Endometrial microvascular endothelial cells (primary cell): ENCODE results near the gene RTN4RL1. TPM values are rescaled to one million over a fixed set of nuclear protein-coding genes. Genes with fewer than 3 reads are reported as not detected.
"Not testable (repeated sequence)": the region's sequence is repeated elsewhere in the genome, so short reads cannot be mapped to it uniquely, and the experiment has no call there.

Experiments
- in situ Hi-C: cut with HindIII; loops from 2 replicates; pipeline ENCODE4 v1.10.0; 2017; ENCODE audit warnings: low sequenced_read_pairs, low pct_unique_long_range_greater_than_20kb; ENCODE audit errors: inconsistent ontology term
- total RNA-seq: library from RNA; depleted of rRNA; stranded (reverse); fragments of >200 nt; gene quantifications from one replicate; pipeline ENCODE4 v1.2.3, GENCODE V29; 2015; ENCODE audit errors: inconsistent ontology term

The RTN4RL1 gene
- total RNA-seq, 1 donor from 2014 or later: not detected

DNA sequence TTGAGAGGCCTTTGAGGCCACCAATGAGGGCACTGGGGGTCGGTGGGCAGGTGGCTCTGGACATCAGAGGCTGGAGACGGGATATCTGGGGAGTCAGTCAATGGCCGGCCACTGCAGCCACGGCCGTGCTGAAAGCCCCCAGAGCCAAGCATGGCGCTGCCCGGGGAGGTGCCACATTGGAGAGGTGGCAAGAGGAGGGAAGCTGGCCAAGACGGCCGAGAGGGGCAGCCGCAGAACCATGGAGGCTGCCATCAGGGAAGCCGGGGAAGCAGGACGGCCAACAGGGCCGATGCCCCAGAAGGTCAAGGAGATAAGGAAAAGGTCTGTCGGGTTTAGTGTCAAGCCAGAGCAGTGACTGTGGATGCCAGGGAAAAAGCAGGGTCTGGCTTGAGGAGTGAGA is 9.8 kb downstream of the RTN4RL1 start:
- in situ Hi-C loops: no loop called here

DNA sequence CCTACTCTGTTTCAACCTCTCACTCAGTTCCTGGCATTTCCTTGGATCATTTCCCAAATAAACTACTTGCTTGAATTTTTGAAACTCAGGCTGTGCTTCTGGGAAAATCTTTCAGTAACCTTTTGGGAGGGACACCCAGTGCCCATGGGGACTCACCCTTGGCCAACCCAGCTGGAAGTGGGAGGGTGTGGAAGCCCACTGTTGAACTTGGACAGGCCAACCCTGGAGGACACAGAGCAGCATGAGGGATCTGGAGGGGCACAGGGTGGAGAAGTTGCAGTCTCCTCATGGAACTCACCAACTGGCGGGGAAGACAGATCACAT is 11.2 kb downstream of the RTN4RL1 start:
- in situ Hi-C loops: no loop called here

DNA sequence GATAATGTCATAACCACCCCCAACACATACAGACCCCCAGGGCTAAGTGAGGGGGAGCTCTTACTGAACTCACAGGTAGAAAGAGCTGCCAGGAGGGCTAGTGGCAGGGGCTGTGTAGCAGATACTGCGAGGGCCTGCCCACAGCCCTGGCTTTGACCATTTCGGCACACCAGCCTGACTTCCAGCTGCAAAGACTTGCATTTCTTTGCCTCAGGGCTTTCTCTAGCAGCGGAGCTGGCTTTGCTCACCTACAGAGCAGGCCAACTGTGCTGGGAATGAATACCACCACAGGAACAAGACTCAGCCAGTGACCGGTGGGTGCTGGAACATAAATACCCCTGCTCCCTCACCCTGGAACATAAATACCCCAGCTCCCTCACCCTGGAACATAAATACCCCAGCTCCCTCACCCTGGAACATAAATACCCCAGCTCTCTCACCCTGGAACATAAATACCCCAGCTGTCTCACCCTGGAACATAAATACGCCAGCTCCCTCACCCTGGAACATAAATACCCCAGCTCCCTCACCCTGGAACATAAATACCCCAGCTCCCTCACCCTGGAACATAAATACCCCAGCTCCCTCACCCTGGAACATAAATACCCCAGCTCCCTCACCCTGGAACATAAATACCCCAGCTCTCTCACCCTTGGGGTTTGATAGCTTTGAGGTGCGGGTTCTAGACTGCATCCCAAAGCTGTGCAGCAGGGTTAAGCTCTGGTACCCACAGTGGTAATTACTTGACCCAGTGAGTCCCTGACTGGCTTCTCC is 11.7 kb downstream of the RTN4RL1 start:
- in situ Hi-C loops: not testable (repeated sequence)

DNA sequence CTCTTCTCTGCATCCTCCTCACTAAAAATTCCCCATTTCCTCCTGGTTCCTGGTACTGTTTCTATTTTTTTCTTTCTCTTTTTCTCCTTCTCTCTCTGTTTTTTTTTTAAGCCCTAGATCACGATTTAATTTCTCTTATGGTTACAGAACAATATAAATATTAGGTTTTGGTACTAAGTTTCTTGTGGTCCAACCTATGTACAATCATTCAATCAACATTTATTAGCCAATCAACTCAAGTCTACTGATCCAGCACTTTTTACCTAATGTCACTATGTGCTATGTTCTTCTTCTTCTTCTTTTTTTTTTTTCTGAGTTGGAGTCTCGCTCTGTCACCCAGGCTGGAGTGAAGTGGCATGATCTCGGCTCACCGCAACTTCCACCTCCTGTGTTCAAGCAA is 12.6 kb downstream of the RTN4RL1 start:
- in situ Hi-C loops: no loop called here

DNA sequence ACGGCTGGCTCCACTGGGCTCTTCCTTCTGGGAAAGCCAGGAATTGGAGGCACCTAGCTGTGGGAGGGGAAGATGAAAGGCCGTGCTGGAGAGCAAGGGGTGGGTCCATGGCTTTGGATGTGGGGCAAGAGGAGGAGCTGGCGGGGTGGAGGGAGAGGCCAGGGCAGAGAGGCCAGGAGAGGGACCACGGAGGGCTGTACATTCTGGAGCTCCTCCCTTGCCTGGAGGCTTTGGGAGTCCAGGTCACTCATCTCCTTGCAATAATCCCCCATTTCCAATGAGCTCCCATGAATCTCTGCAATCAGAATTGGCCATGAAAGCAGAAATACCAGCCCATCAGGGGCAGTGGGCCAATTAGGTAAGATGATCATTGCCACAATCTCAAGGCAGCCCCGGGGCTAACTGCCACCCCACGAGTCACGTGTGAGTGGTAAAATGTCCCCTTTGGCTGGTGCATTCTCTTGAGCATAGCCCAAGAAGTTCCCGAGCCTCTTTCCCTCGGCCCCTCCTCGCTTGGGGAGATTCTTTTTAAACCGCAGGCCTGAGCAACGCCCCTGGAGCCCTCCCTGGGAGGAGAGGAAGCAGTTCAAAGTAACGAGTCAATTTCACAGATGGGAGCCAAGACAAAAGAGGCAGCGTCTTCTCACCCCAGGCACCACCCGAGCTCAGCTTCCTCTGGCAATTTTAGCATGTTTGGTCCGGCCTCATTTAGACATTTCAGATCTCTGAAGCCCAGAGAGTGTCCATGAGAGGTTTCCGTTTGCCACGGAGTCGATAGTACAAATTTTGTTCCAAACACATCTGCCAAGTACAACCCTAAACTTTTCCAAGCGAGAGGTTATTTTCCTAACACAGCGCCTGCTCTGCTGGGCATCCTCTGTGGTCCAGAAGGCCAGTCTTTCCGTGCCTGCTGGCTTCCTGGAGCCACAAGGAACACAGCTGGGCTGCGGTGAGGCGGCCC is 13.4 kb downstream of the RTN4RL1 start:
- in situ Hi-C loops: no loop called here

DNA sequence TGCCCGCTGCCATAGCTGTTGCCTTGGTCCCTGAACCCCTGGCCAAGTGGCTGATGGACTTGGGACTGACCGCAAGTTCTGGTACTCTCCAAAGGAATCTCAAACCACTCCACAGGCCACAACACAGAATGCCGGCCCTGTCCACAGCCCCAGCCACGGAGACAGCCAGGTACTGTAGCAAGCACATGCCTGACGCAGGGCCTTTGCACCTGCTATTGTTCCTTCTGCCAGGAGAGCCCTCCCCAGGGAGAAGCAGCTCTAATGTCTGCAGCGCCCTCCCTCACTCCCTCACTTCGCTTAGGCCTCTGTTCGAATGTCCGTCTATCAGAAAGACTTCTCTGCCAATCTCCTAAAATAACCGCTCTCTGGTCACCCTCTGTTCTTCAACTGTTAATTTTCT is 15.4 kb downstream of the RTN4RL1 start:
- in situ Hi-C loops: no loop called here

DNA sequence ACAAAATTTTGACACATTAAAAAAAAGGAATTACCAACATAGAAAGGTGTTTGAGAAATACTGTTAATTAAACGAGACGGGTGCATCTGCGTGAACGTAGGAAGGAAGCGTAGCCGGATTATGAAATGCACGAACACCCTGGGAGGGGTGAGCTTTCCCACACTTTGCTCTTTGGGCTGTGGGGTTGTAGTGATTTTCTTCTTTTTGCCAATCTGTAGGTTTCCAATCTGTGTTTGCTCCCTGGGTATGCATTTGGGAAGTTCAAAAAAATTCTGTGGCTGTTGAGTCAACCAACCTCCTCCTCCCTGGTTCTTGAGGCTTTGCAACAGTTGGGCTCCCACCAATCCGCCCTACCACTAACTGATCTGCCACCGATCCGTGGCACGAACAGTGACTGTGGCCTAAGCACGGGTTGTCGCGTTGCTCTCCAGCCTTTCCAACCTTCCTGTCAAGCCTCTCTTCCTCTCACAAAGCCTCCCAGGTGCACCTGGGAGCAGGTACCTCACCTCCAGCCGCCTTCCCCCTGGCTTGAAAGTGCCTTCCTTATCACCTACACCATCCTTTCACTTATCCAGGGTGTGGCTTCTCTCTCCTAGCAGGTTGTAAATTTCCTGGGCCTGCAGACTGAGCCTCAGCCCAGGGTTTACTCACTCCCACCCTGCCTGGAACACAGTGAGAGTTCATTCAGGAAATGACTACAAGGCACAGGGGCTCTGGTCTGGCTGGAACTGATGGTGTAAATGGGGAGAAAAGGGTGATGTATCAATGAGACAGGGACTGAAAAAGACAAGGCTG is 16.6 kb downstream of the RTN4RL1 start:
- in situ Hi-C loops: no loop called here

DNA sequence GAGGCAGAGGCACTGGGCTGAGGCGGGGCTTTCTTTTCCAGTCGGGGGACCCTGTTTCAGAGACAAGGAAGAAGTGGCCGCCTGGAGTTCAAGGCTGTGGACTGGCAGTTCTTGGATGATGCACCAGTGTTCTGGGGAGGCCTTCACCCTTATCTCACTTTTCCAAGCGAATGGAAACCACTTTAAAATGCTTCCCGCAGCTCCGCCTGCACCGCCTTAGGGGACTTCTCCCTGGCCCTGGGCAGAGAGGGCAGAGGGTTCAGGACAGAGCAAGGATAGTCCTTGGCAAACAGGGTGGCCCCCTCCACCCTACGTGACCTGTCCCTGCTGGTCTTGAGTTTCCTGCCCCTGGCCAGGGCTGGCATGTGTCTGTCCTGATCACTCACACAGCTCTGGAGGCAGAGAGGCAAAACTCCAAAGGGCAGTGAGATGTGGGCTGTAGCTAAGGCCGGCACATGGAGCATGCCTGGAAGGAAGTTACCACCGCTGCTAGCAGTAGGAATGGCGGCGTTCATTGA is 20.6 kb downstream of the RTN4RL1 start:
- in situ Hi-C loops: no loop called here

DNA sequence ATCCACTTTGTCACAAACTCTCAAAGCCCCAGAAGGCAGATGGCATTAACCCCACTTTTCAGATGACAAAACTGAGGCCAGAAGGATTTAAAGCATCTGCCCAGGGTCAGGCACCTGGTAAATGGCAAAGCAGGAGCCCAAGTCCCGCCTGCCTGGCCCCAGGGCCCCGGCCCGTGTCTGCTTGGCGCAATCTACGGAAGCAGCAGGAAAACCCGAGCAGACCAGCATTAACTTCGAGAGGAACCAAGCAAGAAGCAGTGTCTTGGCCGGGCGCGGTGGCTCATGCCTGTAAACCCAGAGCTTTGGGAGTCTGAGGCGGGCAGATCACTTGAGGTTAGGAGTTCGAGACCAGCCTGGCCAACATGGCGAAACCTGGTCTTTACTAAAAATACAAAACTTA is 21.6 kb downstream of the RTN4RL1 start:
- in situ Hi-C loops: no loop called here

DNA sequence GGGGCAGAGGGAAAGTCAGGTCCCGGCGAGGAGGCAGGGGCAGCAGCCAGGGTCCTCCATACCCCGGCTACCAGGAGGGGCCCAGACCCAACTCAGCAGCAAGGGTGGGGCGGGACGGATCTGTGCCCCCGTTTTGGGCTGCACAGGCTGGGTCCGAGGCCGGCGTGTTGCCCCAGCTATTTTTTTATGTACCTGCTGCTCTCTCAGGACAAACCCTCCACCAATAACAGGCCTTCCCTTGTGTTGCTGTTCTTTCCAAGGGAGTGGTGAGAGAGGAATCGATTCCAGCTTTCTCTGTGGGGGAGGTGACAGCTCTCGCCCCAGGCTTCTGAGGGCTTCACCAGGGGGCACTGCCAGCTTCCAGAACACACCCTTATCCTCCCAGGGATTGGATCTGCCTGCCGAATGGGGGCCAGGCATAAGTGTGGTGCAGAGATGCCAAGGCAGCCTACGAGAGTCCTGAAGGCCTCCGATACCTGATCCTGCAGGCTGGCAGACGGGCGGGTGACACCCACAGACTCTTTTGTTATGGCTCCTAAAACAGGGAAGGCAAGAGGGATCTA is 22.3 kb downstream of the RTN4RL1 start:
- in situ Hi-C loops: no loop called here

DNA sequence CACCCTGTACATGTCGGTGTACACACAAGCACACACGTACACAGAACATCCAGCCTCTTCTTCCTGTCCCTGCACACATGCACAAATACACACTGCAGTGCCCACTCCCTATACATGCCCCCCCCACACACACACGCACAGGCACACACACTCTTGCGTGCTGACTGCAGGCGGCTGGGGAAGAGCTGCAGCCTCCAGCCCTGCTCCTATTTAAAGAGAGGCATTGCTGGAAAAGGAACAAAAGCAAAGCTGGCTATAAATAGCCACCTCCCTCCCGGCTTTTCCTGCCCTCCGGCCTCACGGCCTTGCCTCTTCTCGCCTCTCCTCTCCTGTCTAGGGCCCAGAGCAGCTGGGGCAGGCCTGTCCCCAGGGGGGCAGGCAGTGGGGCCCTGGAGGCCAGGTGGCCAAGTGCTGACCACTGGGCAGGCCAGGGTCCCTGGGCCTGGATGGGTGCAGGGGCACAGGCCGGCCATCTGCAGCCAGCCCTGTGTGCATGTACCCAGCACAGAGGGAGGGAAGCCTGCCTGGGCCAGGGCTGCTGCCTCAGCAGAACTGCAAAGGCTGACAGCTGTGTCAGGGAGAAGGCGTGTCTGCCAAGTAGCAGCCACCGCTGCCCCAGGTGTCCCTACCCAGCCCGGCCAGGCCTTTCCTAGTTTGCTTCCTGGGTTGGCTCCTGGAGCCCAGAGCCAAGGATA is 25.4 kb downstream of the RTN4RL1 start:
- in situ Hi-C loops: no loop called here

DNA sequence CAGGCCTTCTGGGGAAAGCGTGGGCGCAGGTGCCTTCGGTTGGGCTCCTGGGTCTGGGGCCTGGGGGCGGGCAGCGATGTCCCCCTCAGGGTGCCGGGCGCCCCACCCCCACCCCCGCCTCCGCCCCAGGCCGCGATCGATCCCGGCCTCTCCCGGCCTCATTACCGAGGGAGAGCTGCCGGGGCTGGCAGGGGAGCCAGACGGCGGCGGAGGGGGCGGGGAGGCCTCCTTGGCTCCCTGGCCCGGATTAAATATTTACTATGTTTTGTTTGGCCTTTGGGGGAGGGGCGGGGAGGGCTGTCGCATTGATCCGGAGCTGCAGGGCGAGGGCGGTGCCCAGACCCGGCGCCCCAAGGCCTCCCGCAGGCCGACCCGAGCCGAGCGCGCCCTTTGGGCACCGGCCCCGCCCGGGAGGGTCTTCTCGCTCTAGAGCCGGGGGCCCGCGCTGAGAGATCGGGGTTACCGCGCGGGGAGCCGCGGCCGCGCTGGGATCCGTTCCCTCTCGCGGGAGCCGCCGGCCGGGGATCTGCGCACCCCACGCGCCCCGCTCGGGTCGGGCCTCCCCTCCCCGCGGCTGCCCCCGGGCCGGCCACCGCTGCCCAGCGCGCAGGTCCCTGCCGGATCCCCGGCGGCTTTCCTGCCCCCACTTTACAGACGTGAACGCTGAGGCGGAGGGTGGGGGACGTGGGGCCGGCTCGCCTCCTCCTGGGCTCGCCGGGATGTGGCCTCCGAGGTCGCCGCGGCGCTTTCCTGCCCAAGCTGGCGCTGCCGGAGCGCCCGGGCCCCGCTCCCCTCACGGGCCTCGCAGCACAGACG is 27.0 kb downstream of the RTN4RL1 start:
- in situ Hi-C loops: no loop called here

DNA sequence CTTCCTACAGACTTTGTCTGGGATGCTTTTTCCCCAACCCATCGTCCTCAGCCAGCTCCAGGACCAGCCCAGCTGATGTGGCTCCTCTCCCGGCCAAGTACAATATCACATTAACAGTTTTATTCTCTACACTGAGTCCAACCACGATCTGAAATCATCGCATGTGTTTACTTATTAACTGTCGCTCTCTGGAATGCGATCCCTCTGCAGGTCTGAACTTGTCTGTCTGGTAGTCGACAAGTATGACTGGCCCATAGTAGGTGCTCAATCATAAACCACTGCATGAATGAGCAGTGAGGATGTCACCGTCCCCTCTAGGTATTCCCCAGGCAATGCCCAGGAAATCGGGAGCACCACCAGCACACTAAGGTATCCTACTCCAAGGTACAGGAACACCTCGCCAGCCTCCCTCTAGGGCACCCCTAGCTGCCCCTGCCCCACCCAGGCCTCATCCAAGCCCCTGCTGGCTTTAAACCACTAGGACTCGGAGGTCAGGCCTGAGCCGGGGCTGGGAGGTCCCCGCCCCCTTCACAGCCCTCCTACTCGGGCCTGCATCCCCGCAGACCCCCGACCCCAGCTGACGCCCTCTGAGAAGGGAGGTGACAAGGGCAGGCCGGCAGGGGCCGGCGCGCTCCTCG is 27.7 kb downstream of the RTN4RL1 start:
- in situ Hi-C loops: no loop called here

DNA sequence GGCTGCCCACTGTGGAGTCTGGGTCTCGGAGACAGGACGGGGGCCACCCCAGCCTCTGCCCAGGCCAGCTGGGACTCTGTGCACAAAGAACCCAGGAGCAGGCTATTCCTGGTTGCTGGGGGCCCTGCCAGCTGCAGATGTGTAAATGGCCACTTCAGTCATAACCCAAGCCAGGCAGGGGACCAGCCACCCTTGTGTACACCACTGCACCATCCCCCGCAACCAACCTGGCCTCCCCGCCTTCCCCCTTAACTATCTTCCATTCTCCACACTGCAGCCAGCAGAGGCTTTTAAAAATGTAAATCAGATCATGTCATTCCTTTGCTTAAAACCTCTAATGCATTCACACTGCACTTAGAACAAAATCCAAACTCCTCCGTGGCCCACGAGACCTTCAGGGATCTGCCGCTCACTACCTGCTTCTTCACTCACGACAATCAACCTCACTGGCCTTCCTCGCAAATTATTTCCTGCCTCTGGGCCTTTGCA is 28.3 kb downstream of the RTN4RL1 start:
- in situ Hi-C loops: no loop called here

DNA sequence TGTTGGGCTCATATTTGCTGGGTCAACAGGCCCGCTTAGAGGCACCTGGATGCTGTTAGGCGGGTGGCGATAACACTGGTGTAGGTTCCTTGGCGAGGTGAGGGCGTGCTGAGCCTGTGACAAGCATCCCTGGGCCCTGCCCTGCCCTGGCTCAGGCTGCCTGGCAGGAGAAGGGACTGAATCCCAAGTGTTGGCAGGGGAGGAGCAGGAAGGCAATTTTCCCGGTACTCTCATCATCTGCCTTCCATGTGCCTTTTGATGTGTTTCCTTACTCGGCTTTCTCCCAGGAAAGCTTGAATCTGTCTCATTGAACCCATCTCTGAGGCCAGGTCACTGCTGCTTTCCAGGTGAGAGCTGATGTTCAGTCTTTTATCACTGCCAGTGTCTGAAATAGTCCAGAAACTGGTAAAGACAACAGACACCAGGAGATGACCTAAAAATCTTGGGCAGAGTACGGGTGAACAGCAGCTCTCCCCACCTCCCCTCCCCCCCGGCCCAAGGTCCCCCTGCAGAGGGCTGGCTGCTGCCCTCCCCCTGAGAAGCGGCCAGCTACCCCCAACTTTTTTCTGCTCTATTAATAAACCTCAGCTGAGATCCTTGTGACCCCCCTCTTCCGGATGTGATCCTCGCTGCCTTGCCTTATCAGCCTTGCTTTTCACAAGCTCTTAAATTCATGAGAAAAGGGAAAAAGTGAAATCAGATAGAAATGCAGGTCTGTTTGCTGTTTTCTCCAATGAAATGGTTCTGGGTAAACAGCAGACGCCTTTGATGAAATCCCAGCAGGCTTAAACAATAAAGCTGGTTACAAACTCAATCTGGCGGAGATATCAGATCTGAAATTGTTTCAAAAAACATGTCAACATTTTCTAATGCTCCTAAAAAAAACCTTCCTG is 29.0 kb downstream of the RTN4RL1 start:
- in situ Hi-C loops: no loop called here

DNA sequence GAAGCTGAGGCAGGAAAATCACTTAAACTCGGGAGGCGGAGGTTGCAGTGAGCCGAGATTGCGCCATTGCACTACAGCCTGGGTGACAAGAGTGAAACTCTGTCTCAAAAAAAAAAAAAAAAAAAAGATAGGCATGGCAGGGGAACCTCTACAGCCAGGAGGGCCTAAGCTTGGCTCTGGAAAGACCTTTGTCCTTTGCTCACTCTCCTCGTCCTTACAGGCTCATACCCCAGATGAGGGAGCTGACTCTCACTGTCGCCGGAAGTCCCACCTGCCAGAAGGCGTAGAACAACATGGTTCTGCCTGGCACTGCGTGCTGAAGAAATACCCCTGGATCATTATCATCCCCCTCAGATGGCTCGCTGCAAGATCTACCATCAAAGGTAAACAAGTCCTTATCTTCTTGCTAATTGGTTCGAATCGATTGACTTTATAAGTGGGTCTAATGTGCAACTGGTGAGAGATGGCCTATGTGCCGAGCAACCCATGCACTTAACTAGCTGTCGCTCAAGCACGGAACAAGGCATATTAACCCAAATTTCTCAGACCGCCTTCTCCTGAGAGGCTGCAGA is 29.7 kb downstream of the RTN4RL1 start:
- in situ Hi-C loops: no loop called here
